Thoracic aorta (tissue), 2 donors: Measurements from ENCODE around the gene EIPR1. TPM values are rescaled to one million over a fixed set of nuclear protein-coding genes. Genes with fewer than 3 reads are reported as not detected.

ENCODE experiments used
- ATAC-seq: fragments of 150-250 bp; one replicate; pipeline ENCODE4 v1.8.0; 2017; ENCODE audit warnings: low read depth; ENCODE audit not compliant: insufficient number of reproducible peaks, low FRiP score
- DNase-seq: peaks from one replicate; pipeline ENCODE4 v3.0.0-alpha.2; 2020; ENCODE audit warnings: low spot score
- H3K27ac ChIP-seq, 2 donors: fragments of 200-600 bp; sonication (generic); 1 replicate in 1 of 2; 2 replicates in 1 of 2; pipeline ENCODE4 v1.5.1; 2016; ENCODE audit warnings: mild to moderate bottlenecking in 2 of 2, moderate library complexity in 2 of 2
- H3K27me3 ChIP-seq: fragments of 200-600 bp; sonication (generic); replicated peaks from 2 replicates; pipeline ENCODE4 v1.6.0; 2016; ENCODE audit warnings: mild to moderate bottlenecking; ENCODE audit not compliant: insufficient read depth
- H3K36me3 ChIP-seq: fragments of 200-600 bp; sonication (generic); one replicate; pipeline ENCODE4 v1.5.1; 2016
- H3K4me1 ChIP-seq, 2 donors: fragments of 200-600 bp; sonication (generic); 1 replicate in 1 of 2; 2 replicates in 1 of 2; pipeline versions ENCODE4 v1.5.1 to v1.6.0; 2016; ENCODE audit warnings: low read depth in 2 of 2, mild to moderate bottlenecking in 1 of 2; ENCODE audit not compliant: control insufficient read depth in 1 of 2
- H3K4me3 ChIP-seq: fragments of 200-600 bp; sonication (generic); 2 replicates; pipeline ENCODE4 v1.5.1; 2016; ENCODE audit warnings: mild to moderate bottlenecking
- H3K9me3 ChIP-seq: fragments of 200-600 bp; sonication (generic); 2 replicates; pipeline ENCODE4 v1.5.1; 2016
- total RNA-seq, 2 donors: library from RNA; depleted of rRNA; stranded (reverse); fragments of >200 nt; gene quantifications; one replicate each; pipeline versions ENCODE4 v1.1.0 to v1.2.3, GENCODE V29; 2016
- TF ChIP-seq, protein P1 (sequence below): fragments of 200-600 bp; sonication (generic); IDR thresholded peaks from one replicate; pipeline ENCODE4 v1.5.1; 2019; ENCODE audit warnings: antibody characterized with exemption

Gene EIPR1
- total RNA-seq, 2 donors from 2014 or later: 17.9 to 40.6 TPM

DNA sequence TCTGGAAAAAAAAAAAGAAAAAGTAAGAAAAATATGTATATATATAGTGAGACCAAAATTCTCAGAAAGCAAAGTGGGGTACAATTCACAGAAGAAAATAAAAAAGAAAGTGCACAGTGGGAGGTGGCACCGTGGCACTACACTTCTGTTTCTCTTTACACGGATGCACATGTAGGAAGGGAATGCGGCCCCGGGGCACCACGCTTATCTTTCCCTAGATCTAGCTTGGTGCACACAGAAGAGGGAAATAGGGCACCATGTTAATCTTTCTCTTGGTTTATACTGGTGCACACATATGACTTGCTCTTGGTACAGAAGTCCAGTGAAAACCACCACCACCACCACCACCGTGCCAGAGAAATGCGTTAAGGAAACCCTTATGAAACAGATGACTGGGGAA lies 32.0 kb downstream of the EIPR1 start:
- H3K4me3 ChIP-seq: no peak overlapping the region

DNA sequence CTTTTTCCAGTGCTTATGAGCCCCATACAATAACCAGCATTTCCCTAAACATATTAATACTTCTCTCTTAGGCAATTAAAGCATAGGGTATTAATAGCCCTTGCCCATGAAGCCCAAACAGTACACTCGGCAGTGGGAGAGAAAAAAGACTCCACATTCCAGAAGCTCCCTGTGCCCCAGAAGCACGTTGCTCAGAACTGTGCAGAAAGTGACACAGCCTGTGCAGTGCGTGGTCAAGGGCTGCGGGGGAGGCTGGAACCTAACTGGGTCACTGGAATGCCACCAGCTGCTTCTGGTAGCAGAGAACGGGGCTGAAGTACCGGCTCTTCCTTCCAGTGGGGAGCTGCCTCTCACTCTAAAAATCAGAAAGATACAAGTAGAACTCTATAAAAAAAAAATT lies 32.7 kb downstream of the EIPR1 start:
- TF ChIP-seq, protein P1, sequence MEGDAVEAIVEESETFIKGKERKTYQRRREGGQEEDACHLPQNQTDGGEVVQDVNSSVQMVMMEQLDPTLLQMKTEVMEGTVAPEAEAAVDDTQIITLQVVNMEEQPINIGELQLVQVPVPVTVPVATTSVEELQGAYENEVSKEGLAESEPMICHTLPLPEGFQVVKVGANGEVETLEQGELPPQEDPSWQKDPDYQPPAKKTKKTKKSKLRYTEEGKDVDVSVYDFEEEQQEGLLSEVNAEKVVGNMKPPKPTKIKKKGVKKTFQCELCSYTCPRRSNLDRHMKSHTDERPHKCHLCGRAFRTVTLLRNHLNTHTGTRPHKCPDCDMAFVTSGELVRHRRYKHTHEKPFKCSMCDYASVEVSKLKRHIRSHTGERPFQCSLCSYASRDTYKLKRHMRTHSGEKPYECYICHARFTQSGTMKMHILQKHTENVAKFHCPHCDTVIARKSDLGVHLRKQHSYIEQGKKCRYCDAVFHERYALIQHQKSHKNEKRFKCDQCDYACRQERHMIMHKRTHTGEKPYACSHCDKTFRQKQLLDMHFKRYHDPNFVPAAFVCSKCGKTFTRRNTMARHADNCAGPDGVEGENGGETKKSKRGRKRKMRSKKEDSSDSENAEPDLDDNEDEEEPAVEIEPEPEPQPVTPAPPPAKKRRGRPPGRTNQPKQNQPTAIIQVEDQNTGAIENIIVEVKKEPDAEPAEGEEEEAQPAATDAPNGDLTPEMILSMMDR: no peak
- no peaks in the 10 kb centered on the region for H3K27me3 ChIP-seq
- H3K36me3 ChIP-seq: no peaks in the 10 kb centered on the region

More for the DNA sequence above, 32.0 kb downstream of the EIPR1 start:
- no peak overlapping the region for H3K27ac ChIP-seq
- no peaks in the 10 kb centered on the region for H3K4me1 ChIP-seq
- no peaks in the 10 kb centered on the region for H3K27me3 ChIP-seq
- H3K9me3 ChIP-seq: no peaks in the 10 kb centered on the region
- no peaks in the 10 kb centered on the region for H3K36me3 ChIP-seq
- no peak for DNase-seq
- TF ChIP-seq, protein P1: no peak
- no peak for ATAC-seq

DNA sequence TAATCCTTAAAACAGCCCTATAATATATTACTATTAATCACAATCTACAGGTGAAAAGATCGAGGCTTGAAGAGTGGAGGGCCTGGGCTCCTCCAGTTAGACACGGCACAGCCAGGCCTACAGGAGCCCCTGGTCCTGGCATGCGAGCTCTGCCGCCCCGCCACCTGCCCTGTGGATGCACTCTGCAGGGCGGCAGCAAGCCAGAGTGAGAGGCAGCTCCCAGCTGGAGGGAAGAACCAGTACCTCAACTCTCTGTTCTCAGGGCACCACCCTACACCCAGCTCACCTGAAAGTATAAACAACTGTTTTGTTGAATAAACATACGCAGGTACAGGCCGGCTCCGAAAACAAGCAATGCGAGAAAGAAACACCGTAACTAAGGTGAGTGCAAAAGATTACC lies 34.6 kb downstream of the EIPR1 start:
- H3K4me1 ChIP-seq: no peaks in the 10 kb centered on the region
- no peak overlapping the region for H3K4me3 ChIP-seq
- ATAC-seq: no peak

More for the DNA sequence above, 32.7 kb downstream of the EIPR1 start:
- H3K27ac ChIP-seq: no peak overlapping the region
- DNase-seq (no peak), ATAC-seq (no peak)
- no peaks in the 10 kb centered on the region for H3K9me3 ChIP-seq
- H3K4me3 ChIP-seq: no peak overlapping the region
- no peaks in the 10 kb centered on the region for H3K4me1 ChIP-seq

DNA sequence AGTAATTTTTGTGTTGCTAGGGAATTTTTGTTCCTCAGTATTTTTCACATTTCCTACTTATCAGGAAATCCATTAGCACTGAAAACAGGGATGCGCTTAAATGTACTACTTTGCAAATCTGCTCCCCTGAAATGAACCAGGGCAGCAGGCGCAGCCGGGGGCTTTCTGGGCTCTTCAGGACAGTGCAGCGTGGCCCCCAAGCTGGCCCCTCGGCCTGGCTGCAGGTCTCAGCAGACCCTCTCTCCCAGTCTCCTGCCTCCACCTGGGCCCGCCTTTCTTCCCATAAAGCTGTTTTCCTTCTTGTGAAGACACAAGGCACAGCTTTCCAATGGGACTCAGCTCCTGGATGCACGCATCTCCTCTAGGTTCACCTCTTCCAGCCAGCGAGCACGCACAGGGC lies 35.3 kb downstream of the EIPR1 start:
- TF ChIP-seq, protein P1: no peak
- ATAC-seq: no peak

More for the DNA sequence above, 34.6 kb downstream of the EIPR1 start:
- TF ChIP-seq, protein P1: no peak
- H3K9me3 ChIP-seq: no peaks in the 10 kb centered on the region
- no peaks in the 10 kb centered on the region for H3K27me3 ChIP-seq
- no peaks in the 10 kb centered on the region for H3K36me3 ChIP-seq
- H3K27ac ChIP-seq: no peak overlapping the region
- no peak for DNase-seq

DNA sequence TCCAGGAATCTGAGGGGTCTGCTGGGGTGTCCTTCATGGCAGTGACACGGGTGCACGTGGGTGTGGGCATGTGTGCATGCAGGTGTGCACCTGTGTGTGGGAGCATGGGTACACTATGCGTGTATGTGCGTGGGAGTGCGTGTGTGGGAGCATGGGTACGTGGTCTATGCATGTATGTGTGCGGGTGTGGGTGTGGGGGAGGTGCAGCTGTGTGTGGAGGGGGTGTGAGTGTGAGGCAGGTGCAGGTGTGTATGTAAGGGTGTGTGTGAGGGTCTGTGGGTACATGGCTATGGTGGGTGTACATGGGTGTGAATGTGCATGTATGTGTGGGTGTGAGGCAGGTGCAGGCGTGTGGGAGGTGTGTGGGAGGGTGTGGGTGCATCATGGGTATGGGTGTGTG lies 36.3 kb downstream of the EIPR1 start:
- H3K36me3 ChIP-seq: no peaks in the 10 kb centered on the region
- no peaks in the 10 kb centered on the region for H3K4me1 ChIP-seq
- no peaks in the 10 kb centered on the region for H3K9me3 ChIP-seq
- H3K4me3 ChIP-seq: no peak overlapping the region
- no peak for ATAC-seq
- TF ChIP-seq, protein P1: no peak
- no peak for DNase-seq
- no peak overlapping the region for H3K27ac ChIP-seq
- H3K27me3 ChIP-seq: no peaks in the 10 kb centered on the region

More for the DNA sequence above, 35.3 kb downstream of the EIPR1 start:
- Histone ChIP-seq H3K36me3 (no peaks in the 10 kb centered on the region), H3K27me3 (no peaks in the 10 kb centered on the region), H3K4me3 (no peak overlapping the region), H3K27ac (no peak overlapping the region), H3K4me1 (no peaks in the 10 kb centered on the region), H3K9me3 (no peaks in the 10 kb centered on the region)
- DNase-seq: no peak
